Lower lobe of right lung (tissue), 2 donors: ENCODE measurements around the gene SPEM2. TPM values are rescaled to one million over a fixed set of nuclear protein-coding genes. Genes with fewer than 3 reads are reported as not detected.

Experiments
- ATAC-seq, 2 donors: fragments of 200-7000 bp; cut with Tn5 transposase; one replicate each; pipeline ENCODE4 v1.9.1; 2020 to 2022; ENCODE audit warnings: mild to moderate bottlenecking in 2 of 2, moderate library complexity in 2 of 2
- DNase-seq: peaks from one replicate; pipeline ENCODE4 v3.0.0-alpha.2; 2020
- H3K27ac ChIP-seq: fragments of 200-600 bp; one replicate; pipeline ENCODE4 v1.8.0; 2022
- H3K27me3 ChIP-seq: fragments of 200-600 bp; one replicate; pipeline ENCODE4 v1.8.0; 2022; ENCODE audit warnings: low read depth
- H3K36me3 ChIP-seq: fragments of 200-600 bp; one replicate; pipeline ENCODE4 v1.8.0; 2022; ENCODE audit warnings: mild to moderate bottlenecking
- H3K4me1 ChIP-seq: fragments of 200-600 bp; one replicate; pipeline ENCODE4 v1.8.0; 2022
- H3K4me3 ChIP-seq: fragments of 200-600 bp; one replicate; pipeline ENCODE4 v1.8.0; 2022; ENCODE audit warnings: mild to moderate bottlenecking
- H3K9me3 ChIP-seq: fragments of 200-600 bp; one replicate; pipeline ENCODE4 v1.8.0; 2022
- CTCF ChIP-seq: fragments of 200-600 bp; IDR thresholded peaks from one replicate; pipeline ENCODE4 v1.8.0; 2022; ENCODE audit warnings: antibody characterized with exemption, mild to moderate bottlenecking
- intact Hi-C: fragments of 100-400 bp; cut with DNase I; formaldehyde crosslinking; loops from one replicate; pipeline ENCODE4 v1.11.0; 2022
- total RNA-seq: library from RNA; stranded (reverse); fragmentation: NEBNext Ultra II Directional; extraction: Animal tissue kit (Norgen Biotek cat#: 25700); gene quantifications from one replicate; pipeline ENCODE4 v1.2.1, GENCODE V29; 2021
- donor health status: DM: no; HTN: yes; CAD: no; lungs with severe emphysema.

SPEM2 gene
- total RNA-seq, 1 donor from 2014 or later, result not detected

- DNase-seq, result no peak
- Histone ChIP-seq H3K36me3 (no peaks in the 10 kb centered on the region), H3K9me3 (no peaks in the 10 kb centered on the region), H3K4me3 (no peak overlapping the region), H3K27me3 (peaks cover 58% of the 10 kb centered on the region), H3K4me1 (peaks cover 59% of the 10 kb centered on the region), H3K27ac (no peak overlapping the region)
- ATAC-seq, result no peak
- intact Hi-C loops, result no loop called here
- no peak for TF ChIP-seq CTCF
Observed at GRCh38 chr17:7442142-7442541, 16.7 kb downstream of the SPEM2 start.

GRCh38 chr17:7443499-7444485, 18.4 kb downstream of the SPEM2 start:
- intact Hi-C loops, result no loop called here
- no peaks in the 10 kb centered on the region for H3K36me3 ChIP-seq
- H3K27me3 ChIP-seq, result peaks cover 66% of the 10 kb centered on the region
- TF ChIP-seq CTCF, result no peak
- H3K4me3 ChIP-seq, result no peak overlapping the region
- H3K4me1 ChIP-seq, result peaks cover 42% of the 10 kb centered on the region
- ATAC-seq, result no peak
- no peaks in the 10 kb centered on the region for H3K9me3 ChIP-seq
- no peak for DNase-seq
- no peak overlapping the region for H3K27ac ChIP-seq

GRCh38 chr17:7444682-7445618, 19.5 kb downstream of the SPEM2 start, which contains the start of gene CHRNB1:
CHRNB1 (plus strand) TSS chr17:7445061; CDS start chr17:7445128, 67 bp downstream.
- DNase-seq (peak; percentile 89), ATAC-seq (peak; percentile 91 to 95)
- TF ChIP-seq CTCF, result peak; percentile 18
- peaks cover 31% of the 10 kb centered on the region for H3K4me1 ChIP-seq
- peaks cover 55% of the 10 kb centered on the region for H3K27me3 ChIP-seq
- H3K9me3 ChIP-seq, result no peaks in the 10 kb centered on the region
- no peak within 1 kb of the TSS for H3K27ac ChIP-seq
- intact Hi-C loops, result no loop called here
- no peaks in the 10 kb centered on the region for H3K36me3 ChIP-seq
- H3K4me3 ChIP-seq, result peak within 1 kb of the TSS; percentile 50

- no peaks in the 10 kb centered on the region for H3K9me3 ChIP-seq
- ATAC-seq (peak; percentile 63), DNase-seq (no peak)
- intact Hi-C loops, result no loop called here
- H3K4me1 ChIP-seq, result peaks cover 24% of the 10 kb centered on the region
- no peak overlapping the region for H3K27ac ChIP-seq
- TF ChIP-seq CTCF, result no peak
- peak overlapping the region; percentile 50 for H3K4me3 ChIP-seq
- peaks cover 48% of the 10 kb centered on the region for H3K27me3 ChIP-seq
- H3K36me3 ChIP-seq, result no peaks in the 10 kb centered on the region
Observed at GRCh38 chr17:7445619-7445968, 20.2 kb downstream of the SPEM2 start.

- intact Hi-C loops, result no loop called here
- no peak overlapping the region for H3K4me3 ChIP-seq
- H3K4me1 ChIP-seq, result peaks cover 21% of the 10 kb centered on the region
- no peaks in the 10 kb centered on the region for H3K9me3 ChIP-seq
- peaks cover 39% of the 10 kb centered on the region for H3K27me3 ChIP-seq
- no peak for TF ChIP-seq CTCF
- no peak overlapping the region for H3K27ac ChIP-seq
- no peaks in the 10 kb centered on the region for H3K36me3 ChIP-seq
- ATAC-seq (no peak), DNase-seq (no peak)
Observed at GRCh38 chr17:7448461-7448860, 23.0 kb downstream of the SPEM2 start.
